Measurements from ENCODE around the gene FAU. TPM values are rescaled to one million over a fixed set of nuclear protein-coding genes. Genes with fewer than 3 reads are reported as not detected.

FAU gene
- total RNA-seq, 1 donor from 2014 or later, result 1,253 TPM

DNA sequence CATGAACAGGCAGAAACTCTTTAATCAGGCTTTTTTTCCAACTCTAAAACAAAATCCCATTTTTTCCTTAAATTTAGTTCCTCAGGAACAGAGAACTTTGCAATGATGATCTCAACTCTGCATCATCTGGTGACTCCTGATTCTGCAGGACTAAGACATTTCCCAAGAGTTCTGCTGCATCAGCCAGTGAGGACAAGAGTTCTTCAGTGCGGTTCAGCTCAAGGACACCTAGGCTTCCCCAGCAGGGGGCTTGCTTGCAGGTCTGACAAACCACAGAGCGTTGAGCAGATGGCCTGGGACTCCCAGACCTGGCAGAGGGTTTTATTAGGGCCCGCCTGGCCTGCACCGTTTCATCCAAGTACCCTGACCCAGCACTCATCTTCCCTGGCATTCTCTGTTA lies 44.5 kb downstream of the FAU start:
- intact Hi-C loops (cut with DNase I), result no loop called here
- Histone ChIP-seq H3K36me3 (no peaks in the 10 kb centered on the region), H3K27ac (no peak overlapping the region), H3K4me3 (no peak overlapping the region), H3K9me3 (no peaks in the 10 kb centered on the region), H3K4me1 (no peaks in the 10 kb centered on the region), H3K27me3 (no peaks in the 10 kb centered on the region)
- no peak for TF ChIP-seq CTCF (IDR thresholded peaks at IDR 0.05)
- no peak for DNase-seq (ENCODE audit: low spot score in 2 of 2)

GRCh38 chr11:65072631-65072966 lies 49.3 kb downstream of the FAU start:
- no peak overlapping the region for H3K27ac ChIP-seq
- H3K9me3 ChIP-seq, result no peaks in the 10 kb centered on the region
- no peak for DNase-seq (ENCODE audit: low spot score in 2 of 2)
- intact Hi-C loops (cut with DNase I), result no loop called here
- H3K27me3 ChIP-seq, result no peaks in the 10 kb centered on the region
- H3K4me1 ChIP-seq, result no peaks in the 10 kb centered on the region
- H3K36me3 ChIP-seq, result no peaks in the 10 kb centered on the region
- no peak for TF ChIP-seq CTCF (IDR thresholded peaks at IDR 0.05)
- H3K4me3 ChIP-seq, result no peak overlapping the region

DNA sequence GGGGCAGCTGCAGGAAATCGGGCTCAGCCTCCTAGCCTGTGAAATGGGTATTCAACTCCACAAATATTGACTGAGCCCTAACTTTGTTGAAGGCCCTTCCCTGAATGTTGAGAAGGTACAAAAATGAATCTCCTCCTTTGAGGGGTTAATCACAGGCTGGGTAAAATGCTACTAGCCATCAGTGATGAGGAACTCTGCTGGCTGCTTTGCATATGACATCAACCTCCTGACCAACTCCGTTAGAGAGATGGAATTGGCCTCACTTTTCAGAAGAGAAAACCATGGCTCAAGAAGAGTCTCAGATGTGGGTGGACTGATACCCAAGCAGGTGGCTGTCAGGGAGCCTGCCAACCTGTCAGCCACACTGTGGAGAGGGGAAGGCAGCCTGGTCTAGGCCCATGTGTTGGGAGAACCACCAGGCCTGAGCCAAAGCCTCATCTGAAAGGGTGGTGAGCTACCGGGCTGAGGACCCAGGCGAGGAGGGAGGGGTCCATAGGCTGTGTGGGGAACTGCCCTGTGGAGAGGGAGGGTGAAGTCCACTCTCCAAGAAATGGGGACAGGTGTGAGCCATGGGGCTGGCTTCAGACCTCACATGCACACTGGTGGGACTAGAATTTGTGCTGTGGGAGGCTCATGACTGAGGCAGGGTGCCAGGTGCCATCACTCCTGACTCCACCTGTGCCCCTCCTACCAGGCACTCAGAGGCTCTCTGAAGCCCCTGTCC lies 49.9 kb downstream of the FAU start:
- no peak for DNase-seq (ENCODE audit: low spot score in 2 of 2)
- Histone ChIP-seq H3K27ac (no peak overlapping the region), H3K4me1 (no peaks in the 10 kb centered on the region), H3K4me3 (no peak overlapping the region), H3K9me3 (no peaks in the 10 kb centered on the region), H3K36me3 (no peaks in the 10 kb centered on the region), H3K27me3 (no peaks in the 10 kb centered on the region)
- TF ChIP-seq CTCF (IDR thresholded peaks at IDR 0.05), result no peak
- intact Hi-C loops (cut with DNase I), result no loop called here

Other genes with a start within 250 kb of the FAU start
- 216 TPM for gene EHD1, start 243.5 kb downstream of the FAU start, total RNA-seq
- 39.5 TPM for gene ATG2A, start 204.9 kb downstream of the FAU start, total RNA-seq
- gene PPP2R5B, start 197.4 kb downstream of the FAU start, total RNA-seq, result 115 TPM
- not detected for gene GPHA2, start 186.2 kb downstream of the FAU start, total RNA-seq
- not detected for gene MAJIN, start 150.0 kb downstream of the FAU start, total RNA-seq
- gene BATF2, start 125.2 kb downstream of the FAU start, total RNA-seq, result 0.21 TPM
- gene ARL2, start 108.0 kb downstream of the FAU start, total RNA-seq, result 187 TPM
- gene SNX15, start 94.7 kb downstream of the FAU start, total RNA-seq, result 25.1 TPM
- gene SAC3D1, start 80.9 kb downstream of the FAU start, total RNA-seq, result 19.6 TPM
- gene NAALADL1, start 63.6 kb downstream of the FAU start, total RNA-seq, result 56.8 TPM
- not detected for gene CDCA5, start 38.1 kb downstream of the FAU start, total RNA-seq
- 93.6 TPM for gene ZFPL1, start 37.9 kb downstream of the FAU start, total RNA-seq
- gene VPS51, start 25.9 kb downstream of the FAU start, total RNA-seq, result 226 TPM
- 10.6 TPM for gene TM7SF2, start 10.3 kb downstream of the FAU start, total RNA-seq
- gene ZNHIT2, start 4.4 kb downstream of the FAU start, total RNA-seq, result 35.3 TPM
- gene MRPL49, start 187 bp upstream of the FAU start, total RNA-seq, result 43.2 TPM
- gene SYVN1, start 12.4 kb upstream of the FAU start, total RNA-seq, result 229 TPM
- not detected for gene SPDYC, start 48.1 kb upstream of the FAU start, total RNA-seq
- gene CAPN1, start 59.8 kb upstream of the FAU start, total RNA-seq, result 239 TPM
- gene POLA2, start 139.8 kb upstream of the FAU start, total RNA-seq, result 27.4 TPM
- gene CDC42EP2, start 192.7 kb upstream of the FAU start, total RNA-seq, result 20.6 TPM
- gene DPF2, start 211.7 kb upstream of the FAU start, total RNA-seq, result 70.9 TPM
- gene TIGD3, start 232.6 kb upstream of the FAU start, total RNA-seq, result not detected

Measured in ascending aorta (tissue), 2 donors.